Trophoblast cell (in vitro differentiated cells and primary cell): ENCODE measurements around the gene RAB17.

Source experiments
- DNase-seq, 2 donors: peaks; one replicate each; pipeline ENCODE4 v3.0.0-alpha.2; 2016
- H2AFZ ChIP-seq: 2 replicates; pipeline ENCODE4 v1.6.1; 2013; ENCODE audit warnings: low read length, moderate library complexity, mild to moderate bottlenecking; ENCODE audit not compliant: insufficient read depth, poor library complexity
- H2AK5ac ChIP-seq: 2 replicates; pipeline ENCODE4 v1.6.1; 2013; ENCODE audit warnings: mild to moderate bottlenecking, low read length
- H2BK120ac ChIP-seq: 2 replicates; pipeline ENCODE4 v1.6.1; 2013; ENCODE audit warnings: low read length, mild to moderate bottlenecking, moderate library complexity; ENCODE audit not compliant: insufficient read depth, poor library complexity
- H2BK12ac ChIP-seq: 2 replicates; pipeline ENCODE4 v1.6.1; 2013; ENCODE audit warnings: mild to moderate bottlenecking, low read length, moderate library complexity
- H2BK5ac ChIP-seq: 2 replicates; pipeline ENCODE4 v1.6.1; 2013; ENCODE audit warnings: low read length, low read depth, moderate library complexity, mild to moderate bottlenecking; ENCODE audit not compliant: poor library complexity
- H3K14ac ChIP-seq: 2 replicates; pipeline ENCODE4 v1.6.1; 2013; ENCODE audit warnings: mild to moderate bottlenecking, low read length
- H3K18ac ChIP-seq: 2 replicates; pipeline ENCODE4 v1.6.1; 2013; ENCODE audit warnings: mild to moderate bottlenecking, low read length
- H3K23ac ChIP-seq: 2 replicates; pipeline ENCODE4 v1.6.1; 2013; ENCODE audit warnings: low read length
- H3K27ac ChIP-seq: 2 replicates; pipeline ENCODE4 v1.5.1; 2013; ENCODE audit warnings: low read depth, mild to moderate bottlenecking, inconsistent platforms, low read length, moderate library complexity
- H3K27me3 ChIP-seq: 2 replicates; pipeline ENCODE4 v1.6.1; 2013; ENCODE audit warnings: inconsistent platforms, mild to moderate bottlenecking, low read length, moderate library complexity; ENCODE audit not compliant: insufficient read depth
- H3K36me3 ChIP-seq, 2 experiments: 1 replicate in 1 of 2; 2 replicates in 1 of 2; pipeline ENCODE4 v1.6.1; 2013; ENCODE audit warnings: low read length in 2 of 2, mild to moderate bottlenecking in 2 of 2, moderate library complexity in 1 of 2; ENCODE audit not compliant: insufficient read depth in 2 of 2, control insufficient read depth in 1 of 2
- H3K4ac ChIP-seq: 2 replicates; pipeline ENCODE4 v1.6.1; 2013; ENCODE audit warnings: low read depth, mild to moderate bottlenecking, low read length, moderate library complexity
- H3K4me1 ChIP-seq, 2 experiments: 1 replicate in 1 of 2; 2 replicates in 1 of 2; pipeline ENCODE4 v1.6.1; 2013; ENCODE audit warnings: low read length in 2 of 2, mild to moderate bottlenecking in 2 of 2, moderate library complexity in 1 of 2; ENCODE audit not compliant: insufficient read depth in 2 of 2, control insufficient read depth in 1 of 2
- H3K4me2 ChIP-seq: 2 replicates; pipeline ENCODE4 v1.6.1; 2013; ENCODE audit warnings: inconsistent platforms, mild to moderate bottlenecking, low read length, moderate library complexity
- H3K4me3 ChIP-seq: 2 replicates; pipeline ENCODE4 v1.5.1; 2013; ENCODE audit warnings: mild to moderate bottlenecking, low read depth, low read length, inconsistent platforms
- H3K79me1 ChIP-seq: one replicate; pipeline ENCODE4 v1.6.1; 2013; ENCODE audit warnings: low read length
- H3K79me2 ChIP-seq: 2 replicates; pipeline ENCODE4 v1.6.1; 2013; ENCODE audit warnings: low read length, mild to moderate bottlenecking; ENCODE audit not compliant: control insufficient read depth, insufficient read depth, poor library complexity
- H3K9ac ChIP-seq: 2 replicates; pipeline ENCODE4 v1.6.1; 2013; ENCODE audit warnings: mild to moderate bottlenecking, low read length
- H3K9me3 ChIP-seq: 2 replicates; pipeline ENCODE4 v1.6.1; 2013; ENCODE audit warnings: low read depth, mild to moderate bottlenecking, control low read depth, inconsistent platforms, low read length; ENCODE audit not compliant: insufficient read depth
- H4K12ac ChIP-seq: 2 replicates; pipeline ENCODE4 v1.6.1; 2013; ENCODE audit warnings: low read depth, mild to moderate bottlenecking, low read length, moderate library complexity
- H4K8ac ChIP-seq: 2 replicates; pipeline ENCODE4 v1.6.1; 2013; ENCODE audit warnings: low read depth, mild to moderate bottlenecking, low read length, moderate library complexity
- H4K91ac ChIP-seq: one replicate; pipeline ENCODE4 v1.6.1; 2013; ENCODE audit warnings: low read depth, mild to moderate bottlenecking, low read length, moderate library complexity
- WGBS: extraction: QIAGEN DNeasy Blood & Tissue Kit; methylation state at CpG from one replicate; pipeline ENCODE4 v1.1.7; 2013; ENCODE audit warnings: missing lambda C conversion rate; ENCODE audit not compliant: insufficient read length, insufficient coverage; ENCODE audit errors: extremely low coverage; 5-methylcytosine and 5-hydroxymethylcytosine counted together

Gene RAB17

GRCh38 chr2:237570776-237571335 lies 19.7 kb downstream of the RAB17 start:
- Histone ChIP-seq H3K4me3 (no peak overlapping the region), H2BK12ac (no peak overlapping the region), H3K4me2 (no peak overlapping the region), H2AFZ (no peak overlapping the region), H3K14ac (no peak overlapping the region), H4K8ac (no peak overlapping the region), H3K4ac (no peak overlapping the region), H3K18ac (no peak overlapping the region), H2BK5ac (no peak overlapping the region), H2AK5ac (no peak overlapping the region), H3K23ac (no peak overlapping the region), H2BK120ac (no peak overlapping the region), H3K36me3 (no peaks in the 10 kb centered on the region), H4K91ac (no peak overlapping the region), H3K9ac (no peak overlapping the region), H3K79me1 (peaks cover 2% of the 10 kb centered on the region), H3K27ac (no peak overlapping the region), H3K79me2 (no peaks in the 10 kb centered on the region), H3K9me3 (peaks cover 2% of the 10 kb centered on the region), H4K12ac (no peak overlapping the region), H3K4me1 (peaks cover 9 to 10% of the 10 kb centered on the region in 2 experiments), H3K27me3 (no peaks in the 10 kb centered on the region)
- WGBS = no CpG with 5 or more reads among the region's 9 CpGs
- DNase-seq = no peak

GRCh38 chr2:237569896-237570295 lies 20.6 kb downstream of the RAB17 start:
- no peak overlapping the region for H2AK5ac ChIP-seq
- H3K9ac ChIP-seq = no peak overlapping the region
- peaks cover 2% of the 10 kb centered on the region for H3K9me3 ChIP-seq
- H4K12ac ChIP-seq = no peak overlapping the region
- no peaks in the 10 kb centered on the region for H3K79me2 ChIP-seq
- no peak overlapping the region for H3K14ac ChIP-seq
- H2BK5ac ChIP-seq = no peak overlapping the region
- H3K27me3 ChIP-seq = no peaks in the 10 kb centered on the region
- no peak overlapping the region for H3K4me3 ChIP-seq
- no peak overlapping the region for H2BK12ac ChIP-seq
- H3K4me2 ChIP-seq = no peak overlapping the region
- no peak overlapping the region for H3K18ac ChIP-seq
- H4K91ac ChIP-seq = no peak overlapping the region
- no peak overlapping the region for H3K4ac ChIP-seq
- H2BK120ac ChIP-seq = no peak overlapping the region
- H2AFZ ChIP-seq = no peak overlapping the region
- WGBS = no CpG with 5 or more reads among the region's 3 CpGs
- no peaks in the 10 kb centered on the region for H3K79me1 ChIP-seq
- peaks cover 4 to 5% of the 10 kb centered on the region in 2 experiments for H3K4me1 ChIP-seq
- H3K27ac ChIP-seq = no peak overlapping the region
- H4K8ac ChIP-seq = no peak overlapping the region
- H3K36me3 ChIP-seq = no peaks in the 10 kb centered on the region
- H3K23ac ChIP-seq = no peak overlapping the region
- no peak for DNase-seq

GRCh38 chr2:237569041-237569440 lies 21.5 kb downstream of the RAB17 start:
- no peak overlapping the region for H3K4me2 ChIP-seq

GRCh38 chr2:237568121-237568660 lies 22.3 kb downstream of the RAB17 start:
- Histone ChIP-seq H3K23ac (no peak overlapping the region), H3K9ac (no peak overlapping the region), H2BK120ac (no peak overlapping the region), H4K8ac (no peak overlapping the region), H3K18ac (no peak overlapping the region), H3K14ac (no peak overlapping the region), H4K12ac (no peak overlapping the region), H3K4me1 (peaks cover 3 to 5% of the 10 kb centered on the region in 2 experiments), H3K79me1 (no peaks in the 10 kb centered on the region), H3K4me3 (peak overlapping the region; percentile 17), H2BK12ac (no peak overlapping the region), H3K4me2 (no peak overlapping the region), H2BK5ac (no peak overlapping the region), H2AFZ (no peak overlapping the region), H4K91ac (no peak overlapping the region), H3K9me3 (peaks cover 2% of the 10 kb centered on the region), H3K36me3 (no peaks in the 10 kb centered on the region), H3K4ac (no peak overlapping the region), H3K79me2 (no peaks in the 10 kb centered on the region), H3K27me3 (no peaks in the 10 kb centered on the region), H3K27ac (no peak overlapping the region), H2AK5ac (no peak overlapping the region)
- no peak for DNase-seq
- no CpG with 5 or more reads among the region's 9 CpGs for WGBS

More at GRCh38 chr2:237569041-237569440, 21.5 kb downstream of the RAB17 start:
- no peak for DNase-seq
- no peak overlapping the region for H3K27ac ChIP-seq
- no peak overlapping the region for H4K8ac ChIP-seq
- H2AFZ ChIP-seq = no peak overlapping the region
- no peak overlapping the region for H3K4me3 ChIP-seq
- no peak overlapping the region for H3K23ac ChIP-seq
- no peak overlapping the region for H4K12ac ChIP-seq
- no peaks in the 10 kb centered on the region for H3K27me3 ChIP-seq
- no peaks in the 10 kb centered on the region for H3K79me2 ChIP-seq
- no peaks in the 10 kb centered on the region for H3K79me1 ChIP-seq
- peaks cover 2% of the 10 kb centered on the region for H3K9me3 ChIP-seq
- no peak overlapping the region for H2BK5ac ChIP-seq
- WGBS = no CpG with 5 or more reads among the region's 5 CpGs
- H3K14ac ChIP-seq = no peak overlapping the region
- H2BK120ac ChIP-seq = no peak overlapping the region
- H3K4me1 ChIP-seq = peaks cover 3 to 5% of the 10 kb centered on the region in 2 experiments
- no peak overlapping the region for H3K18ac ChIP-seq
- H2BK12ac ChIP-seq = no peak overlapping the region
- no peak overlapping the region for H3K4ac ChIP-seq
- no peak overlapping the region for H2AK5ac ChIP-seq
- no peak overlapping the region for H4K91ac ChIP-seq
- H3K36me3 ChIP-seq = no peaks in the 10 kb centered on the region
- H3K9ac ChIP-seq = no peak overlapping the region
